K562 (cell line): Measurements from ENCODE around the gene YES1. TPM values are rescaled to one million over a fixed set of nuclear protein-coding genes. Genes with fewer than 3 reads are reported as not detected.

Source experiments
- BHLHE40 ChIP-seq: IDR thresholded peaks from 2 replicates; pipeline ENCODE4 v1.6.1; 2011; ENCODE audit warnings: low read length, improper control_type of control experiment
- DDX20 ChIP-seq: fragments of 450-650 bp; IDR thresholded peaks from 2 replicates; pipeline ENCODE4 v1.6.1; 2016; ENCODE audit warnings: missing genetic modification characterization, low read depth, mild to moderate bottlenecking, missing compliant biosample characterization, moderate library complexity
- EP400 ChIP-seq: fragments of 450-650 bp; IDR thresholded peaks from 2 replicates; pipeline ENCODE4 v1.6.1; 2017; ENCODE audit warnings: antibody characterized with exemption, mild to moderate bottlenecking, moderate library complexity
- HNRNPK ChIP-seq: fragments of 200-400 bp; formaldehyde crosslinking; IDR thresholded peaks from one replicate; pipeline ENCODE4 v1.6.1; 2018; ENCODE audit warnings: mild to moderate bottlenecking, low read depth, low read length; ENCODE audit not compliant: poor library complexity, severe bottlenecking
- MTA3 ChIP-seq: fragments of 450-650 bp; formaldehyde crosslinking; IDR thresholded peaks from 2 replicates; pipeline ENCODE4 v1.6.1; 2017; ENCODE audit warnings: mild to moderate bottlenecking, borderline replicate concordance
- PHTF2 ChIP-seq: fragments of 250-450 bp; sonication (Bioruptor Pico); IDR thresholded peaks from 2 replicates; pipeline ENCODE4 v1.5.0; 2021; ENCODE audit warnings: mild to moderate bottlenecking
- POU5F1 ChIP-seq: fragments of 150-350 bp; IDR thresholded peaks from 2 replicates; pipeline ENCODE4 v1.6.1; 2014; ENCODE audit warnings: borderline replicate concordance, low read length, low read depth, mild to moderate bottlenecking; ENCODE audit not compliant: partially characterized antibody
- SIX5 ChIP-seq, 2 experiments: IDR thresholded peaks; 2 replicates each; pipeline ENCODE4 v1.6.1; 2011; ENCODE audit warnings: low read length in 2 of 2, borderline replicate concordance in 1 of 2, low read depth in 1 of 2, mild to moderate bottlenecking in 1 of 2, moderate library complexity in 1 of 2; ENCODE audit not compliant: insufficient read depth in 1 of 2
- TCFL5 ChIP-seq: fragments of 250-450 bp; sonication (Bioruptor Pico); conservative IDR thresholded peaks from 2 replicates; pipeline ENCODE4 v1.6.1; 2021; ENCODE audit warnings: mild to moderate bottlenecking, moderate library complexity, matching md5 sums
- XRCC4 ChIP-seq: IDR thresholded peaks from one replicate; pipeline ENCODE4 v1.6.1; 2011; ENCODE audit not compliant: insufficient read depth, insufficient read length; ENCODE audit errors: extremely low read depth
- ZC3H4 ChIP-seq: sonication (generic); formaldehyde crosslinking; IDR thresholded peaks from 2 replicates; pipeline ENCODE4 v1.9.0; 2021; ENCODE audit warnings: missing genetic modification reagents, borderline replicate concordance
- ZNF584 ChIP-seq: fragments of 200-800 bp; sonication (Bioruptor generic); IDR thresholded peaks from 2 replicates; pipeline ENCODE4 v1.6.1; 2016; ENCODE audit warnings: low read depth, mild to moderate bottlenecking, missing genetic modification characterization, missing compliant biosample characterization
- polyA plus RNA-seq, 8 experiments: library from polyadenylated mRNA; depleted of rRNA in 4 of 8; stranded (reverse) in 5 of 8; unstranded in 3 of 8; fragments of >200 nt; fragmentation: Nextera tagmentation in 2 of 8; fragmentation: Illumina TruSeq in 1 of 8; extraction: Ambion mirVana in 2 of 8; extraction: Trizol in 1 of 8; gene quantifications; 2 replicates each; pipeline versions ENCODE4 v1.2.1 to v1.2.3, GENCODE V29; 2011 to 2014; ENCODE audit warnings: inconsistent platforms in 1 of 8, missing spikeins in 1 of 8
- total RNA-seq, 7 experiments: library from RNA; depleted of rRNA in 6 of 7; stranded (reverse); fragments of >200 nt in 6 of 7; fragmentation: Illumina TruSeq in 2 of 7; extraction: Trizol in 2 of 7; gene quantifications; 2 replicates each; pipeline versions ENCODE4 v1.2.1 to v1.2.3, GENCODE V29; 2011 to 2021; ENCODE audit warnings: low replicate concordance in 1 of 7
- TF ChIP-seq, protein P1 (sequence below): sonication (generic); formaldehyde crosslinking; IDR thresholded peaks from 2 replicates; pipeline ENCODE4 v1.8.0; 2022; ENCODE audit warnings: mild to moderate bottlenecking, missing genetic modification reagents, borderline replicate concordance
- TF ChIP-seq, protein P2 (sequence below): fragments of 450-650 bp; formaldehyde crosslinking; conservative IDR thresholded peaks from 2 replicates; pipeline ENCODE4 v1.4.0; 2022; ENCODE audit warnings: mild to moderate bottlenecking, missing genetic modification characterization
- TF ChIP-seq, protein P3 (sequence below), 2 experiments: fragments of 450-650 bp; IDR thresholded peaks; 2 replicates each; pipeline ENCODE4 v1.6.1; 2016
- TF ChIP-seq, protein P4 (sequence below): sonication (generic); formaldehyde crosslinking; IDR thresholded peaks from 2 replicates; pipeline ENCODE4 v1.8.1; 2023; ENCODE audit warnings: mild to moderate bottlenecking, missing genetic modification reagents
- TF ChIP-seq, protein P5 (sequence below), 2 experiments: IDR thresholded peaks; 2 replicates each; pipeline ENCODE4 v1.6.1; 2012; ENCODE audit warnings: improper control_type of control experiment in 2 of 2, low read depth in 2 of 2, low read length in 2 of 2, borderline replicate concordance in 1 of 2

Gene YES1
- total and polyA plus RNA-seq, 9 of the 15 experiments (the other 6 are each of a cell fraction or from before 2014, with no cell fraction given): 37.2 to 115 (median 77.7) TPM

GRCh38 chr18:811182-811891, 705 bp downstream of the YES1 start (continued):
- TF ChIP-seq, protein P1, sequence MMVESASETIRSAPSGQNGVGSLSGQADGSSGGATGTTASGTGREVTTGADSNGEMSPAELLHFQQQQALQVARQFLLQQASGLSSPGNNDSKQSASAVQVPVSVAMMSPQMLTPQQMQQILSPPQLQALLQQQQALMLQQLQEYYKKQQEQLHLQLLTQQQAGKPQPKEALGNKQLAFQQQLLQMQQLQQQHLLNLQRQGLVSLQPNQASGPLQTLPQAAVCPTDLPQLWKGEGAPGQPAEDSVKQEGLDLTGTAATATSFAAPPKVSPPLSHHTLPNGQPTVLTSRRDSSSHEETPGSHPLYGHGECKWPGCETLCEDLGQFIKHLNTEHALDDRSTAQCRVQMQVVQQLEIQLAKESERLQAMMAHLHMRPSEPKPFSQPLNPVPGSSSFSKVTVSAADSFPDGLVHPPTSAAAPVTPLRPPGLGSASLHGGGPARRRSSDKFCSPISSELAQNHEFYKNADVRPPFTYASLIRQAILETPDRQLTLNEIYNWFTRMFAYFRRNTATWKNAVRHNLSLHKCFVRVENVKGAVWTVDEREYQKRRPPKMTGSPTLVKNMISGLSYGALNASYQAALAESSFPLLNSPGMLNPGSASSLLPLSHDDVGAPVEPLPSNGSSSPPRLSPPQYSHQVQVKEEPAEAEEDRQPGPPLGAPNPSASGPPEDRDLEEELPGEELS: no peak
- TF ChIP-seq, protein P2, sequence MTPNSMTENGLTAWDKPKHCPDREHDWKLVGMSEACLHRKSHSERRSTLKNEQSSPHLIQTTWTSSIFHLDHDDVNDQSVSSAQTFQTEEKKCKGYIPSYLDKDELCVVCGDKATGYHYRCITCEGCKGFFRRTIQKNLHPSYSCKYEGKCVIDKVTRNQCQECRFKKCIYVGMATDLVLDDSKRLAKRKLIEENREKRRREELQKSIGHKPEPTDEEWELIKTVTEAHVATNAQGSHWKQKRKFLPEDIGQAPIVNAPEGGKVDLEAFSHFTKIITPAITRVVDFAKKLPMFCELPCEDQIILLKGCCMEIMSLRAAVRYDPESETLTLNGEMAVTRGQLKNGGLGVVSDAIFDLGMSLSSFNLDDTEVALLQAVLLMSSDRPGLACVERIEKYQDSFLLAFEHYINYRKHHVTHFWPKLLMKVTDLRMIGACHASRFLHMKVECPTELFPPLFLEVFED: no peak
- TF ChIP-seq TCFL5 (CRISPR knock-in tag) (no peak), SIX5 (IDR thresholded peaks at IDR 0.05; ENCODE audit: borderline replicate concordance in 1 of 2, insufficient read depth in 1 of 2, low read depth in 1 of 2, low read length in 2 of 2) (no peak), MTA3 (no peak), POU5F1 (no peak), EP400 (no peak), ZC3H4 (CRISPR knock-in tag) (no peak), ZNF584 (no peak), DDX20 (no peak), HNRNPK (no peak), XRCC4 (no peak), BHLHE40 (0 out of 2 replicates have a peak, but pooled peaks have one; percentile 15), PHTF2 (CRISPR knock-in tag) (no peak)
- TF ChIP-seq, protein P3, sequence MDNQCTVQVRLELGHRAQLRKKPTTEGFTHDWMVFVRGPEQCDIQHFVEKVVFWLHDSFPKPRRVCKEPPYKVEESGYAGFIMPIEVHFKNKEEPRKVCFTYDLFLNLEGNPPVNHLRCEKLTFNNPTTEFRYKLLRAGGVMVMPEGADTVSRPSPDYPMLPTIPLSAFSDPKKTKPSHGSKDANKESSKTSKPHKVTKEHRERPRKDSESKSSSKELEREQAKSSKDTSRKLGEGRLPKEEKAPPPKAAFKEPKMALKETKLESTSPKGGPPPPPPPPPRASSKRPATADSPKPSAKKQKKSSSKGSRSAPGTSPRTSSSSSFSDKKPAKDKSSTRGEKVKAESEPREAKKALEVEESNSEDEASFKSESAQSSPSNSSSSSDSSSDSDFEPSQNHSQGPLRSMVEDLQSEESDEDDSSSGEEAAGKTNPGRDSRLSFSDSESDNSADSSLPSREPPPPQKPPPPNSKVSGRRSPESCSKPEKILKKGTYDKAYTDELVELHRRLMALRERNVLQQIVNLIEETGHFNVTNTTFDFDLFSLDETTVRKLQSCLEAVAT (IDR thresholded peaks at IDR 0.05): peak; percentile 30 to 94; a peak in 2 of 4 replicates
- TF ChIP-seq, protein P4, sequence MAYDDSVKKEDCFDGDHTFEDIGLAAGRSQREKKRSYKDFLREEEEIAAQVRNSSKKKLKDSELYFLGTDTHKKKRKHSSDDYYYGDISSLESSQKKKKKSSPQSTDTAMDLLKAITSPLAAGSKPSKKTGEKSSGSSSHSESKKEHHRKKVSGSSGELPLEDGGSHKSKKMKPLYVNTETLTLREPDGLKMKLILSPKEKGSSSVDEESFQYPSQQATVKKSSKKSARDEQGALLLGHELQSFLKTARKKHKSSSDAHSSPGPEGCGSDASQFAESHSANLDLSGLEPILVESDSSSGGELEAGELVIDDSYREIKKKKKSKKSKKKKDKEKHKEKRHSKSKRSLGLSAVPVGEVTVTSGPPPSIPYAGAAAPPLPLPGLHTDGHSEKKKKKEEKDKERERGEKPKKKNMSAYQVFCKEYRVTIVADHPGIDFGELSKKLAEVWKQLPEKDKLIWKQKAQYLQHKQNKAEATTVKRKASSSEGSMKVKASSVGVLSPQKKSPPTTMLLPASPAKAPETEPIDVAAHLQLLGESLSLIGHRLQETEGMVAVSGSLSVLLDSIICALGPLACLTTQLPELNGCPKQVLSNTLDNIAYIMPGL: no peak
- TF ChIP-seq, protein P5, sequence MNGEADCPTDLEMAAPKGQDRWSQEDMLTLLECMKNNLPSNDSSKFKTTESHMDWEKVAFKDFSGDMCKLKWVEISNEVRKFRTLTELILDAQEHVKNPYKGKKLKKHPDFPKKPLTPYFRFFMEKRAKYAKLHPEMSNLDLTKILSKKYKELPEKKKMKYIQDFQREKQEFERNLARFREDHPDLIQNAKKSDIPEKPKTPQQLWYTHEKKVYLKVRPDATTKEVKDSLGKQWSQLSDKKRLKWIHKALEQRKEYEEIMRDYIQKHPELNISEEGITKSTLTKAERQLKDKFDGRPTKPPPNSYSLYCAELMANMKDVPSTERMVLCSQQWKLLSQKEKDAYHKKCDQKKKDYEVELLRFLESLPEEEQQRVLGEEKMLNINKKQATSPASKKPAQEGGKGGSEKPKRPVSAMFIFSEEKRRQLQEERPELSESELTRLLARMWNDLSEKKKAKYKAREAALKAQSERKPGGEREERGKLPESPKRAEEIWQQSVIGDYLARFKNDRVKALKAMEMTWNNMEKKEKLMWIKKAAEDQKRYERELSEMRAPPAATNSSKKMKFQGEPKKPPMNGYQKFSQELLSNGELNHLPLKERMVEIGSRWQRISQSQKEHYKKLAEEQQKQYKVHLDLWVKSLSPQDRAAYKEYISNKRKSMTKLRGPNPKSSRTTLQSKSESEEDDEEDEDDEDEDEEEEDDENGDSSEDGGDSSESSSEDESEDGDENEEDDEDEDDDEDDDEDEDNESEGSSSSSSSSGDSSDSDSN (IDR thresholded peaks at IDR 0.05; ENCODE audit: borderline replicate concordance in 1 of 2, low read depth in 2 of 2, low read length in 2 of 2): peak in 1 of 2 experiments; percentile 38; a peak in 2 of 4 replicates
